ENCODE results near the gene TRAPPC13. TPM values are rescaled to one million over a fixed set of nuclear protein-coding genes. Genes with fewer than 3 reads are reported as not detected.

Gene TRAPPC13
- total RNA-seq, 2 experiments from 2014 or later: 24.4 to 24.5 TPM

GRCh38 chr5:65695896-65696295 is 71.1 kb downstream of the TRAPPC13 start:
- ChIA-PET CTCF (interaction anchor here (0.9 kb wide), 1 partner anchor 15 kb away, joined by 3 read pairs; no protein-coding TSS in a partner anchor), POLR2A (no interaction called here)
- H3K27me3 Mint-ChIP-seq: no peaks in the 10 kb centered on the region
- H3K27ac Mint-ChIP-seq: no peak overlapping the region
- H3K9me3 Mint-ChIP-seq: no peaks in the 10 kb centered on the region
- no peak for DNase-seq
- H3K36me3 Mint-ChIP-seq (ENCODE audit: low read depth): peaks cover 32% of the 10 kb centered on the region
- H3K4me1 Mint-ChIP-seq: no peaks in the 10 kb centered on the region
- no peak overlapping the region for H3K4me3 Mint-ChIP-seq

DNA sequence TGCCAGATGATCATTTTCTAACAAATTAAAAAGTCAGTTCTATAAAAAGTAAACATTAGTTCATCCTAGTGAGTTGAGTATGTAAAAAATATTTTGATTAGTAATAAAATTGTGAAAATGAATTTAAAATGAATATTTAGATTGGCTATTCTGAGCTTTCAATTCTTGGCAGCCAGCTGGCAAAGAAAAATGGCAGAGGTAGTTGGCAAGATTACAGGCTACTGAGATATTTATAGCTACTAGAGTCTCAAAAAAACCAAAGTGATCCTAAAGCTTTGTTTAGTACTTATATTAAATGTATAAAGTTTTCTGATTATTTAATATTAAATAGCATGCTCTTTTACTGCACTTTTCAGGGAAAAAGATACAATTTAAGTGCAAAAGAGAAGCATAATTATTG is 72.1 kb downstream of the TRAPPC13 start:
- Mint-ChIP-seq H3K27me3 (no peaks in the 10 kb centered on the region), H3K9me3 (no peaks in the 10 kb centered on the region), H3K36me3 (ENCODE audit: low read depth) (peaks cover 31% of the 10 kb centered on the region), H3K27ac (no peak overlapping the region), H3K4me1 (no peaks in the 10 kb centered on the region), H3K4me3 (no peak overlapping the region)
- no peak for DNase-seq
- POLR2A ChIA-PET: no interaction called here
- CTCF ChIA-PET: interaction anchor here (0.6 kb wide), 1 partner anchor 29 kb away, joined by 4 read pairs; no protein-coding TSS in a partner anchor

- Mint-ChIP-seq H3K9me3 (no peaks in the 10 kb centered on the region), H3K27ac (no peak overlapping the region), H3K4me3 (no peak overlapping the region), H3K36me3 (ENCODE audit: low read depth) (peaks cover 40% of the 10 kb centered on the region), H3K4me1 (no peaks in the 10 kb centered on the region), H3K27me3 (no peaks in the 10 kb centered on the region)
- no peak for DNase-seq
- ChIA-PET POLR2A (no interaction called here), CTCF (no interaction called here)
These were observed 74.5 kb downstream of the TRAPPC13 start for GRCh38 chr5:65699338-65699737.

GRCh38 chr5:65702036-65702435 is 77.2 kb downstream of the TRAPPC13 start:
- Mint-ChIP-seq H3K36me3 (ENCODE audit: low read depth) (peaks cover 43% of the 10 kb centered on the region), H3K27ac (no peak overlapping the region), H3K27me3 (no peaks in the 10 kb centered on the region), H3K4me1 (no peaks in the 10 kb centered on the region), H3K9me3 (no peaks in the 10 kb centered on the region), H3K4me3 (no peak overlapping the region)
- POLR2A ChIA-PET: no interaction called here
- CTCF ChIA-PET: no interaction called here
- DNase-seq: no peak

DNA sequence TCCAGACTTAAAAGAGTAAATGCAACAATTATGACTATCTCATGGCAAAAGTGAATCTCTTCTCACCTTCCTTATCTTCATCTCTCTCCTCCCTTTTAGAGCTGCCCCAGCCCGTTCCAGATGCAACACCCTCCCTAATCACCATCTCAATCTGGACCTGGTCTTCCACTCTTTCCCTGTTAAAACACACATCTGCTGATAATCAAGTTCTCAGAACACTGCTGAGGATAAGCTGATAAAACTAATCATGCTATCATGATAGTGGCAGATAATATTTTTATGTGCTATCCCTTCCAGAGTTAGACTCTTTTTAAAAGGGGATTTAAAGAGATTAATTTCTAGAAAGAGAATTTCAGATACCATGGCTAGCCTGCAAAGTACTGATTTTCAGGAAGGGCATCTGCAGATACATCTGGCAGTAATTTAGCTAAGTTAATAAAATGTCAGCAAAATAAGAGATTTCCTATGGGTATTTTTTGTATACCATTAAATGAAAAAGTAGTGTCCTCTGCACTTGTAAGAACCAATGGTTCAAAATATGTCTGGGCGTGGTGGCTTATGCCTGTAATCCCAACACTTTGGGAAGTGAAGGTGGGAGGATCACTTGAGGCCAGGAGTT is 79.9 kb downstream of the TRAPPC13 start:
- Mint-ChIP-seq H3K36me3 (ENCODE audit: low read depth) (peaks cover 27% of the 10 kb centered on the region), H3K4me1 (no peaks in the 10 kb centered on the region), H3K9me3 (no peaks in the 10 kb centered on the region), H3K4me3 (no peak overlapping the region), H3K27me3 (no peaks in the 10 kb centered on the region), H3K27ac (no peak overlapping the region)
- ChIA-PET POLR2A (no interaction called here), CTCF (no interaction called here)
- DNase-seq: no peak

DNA sequence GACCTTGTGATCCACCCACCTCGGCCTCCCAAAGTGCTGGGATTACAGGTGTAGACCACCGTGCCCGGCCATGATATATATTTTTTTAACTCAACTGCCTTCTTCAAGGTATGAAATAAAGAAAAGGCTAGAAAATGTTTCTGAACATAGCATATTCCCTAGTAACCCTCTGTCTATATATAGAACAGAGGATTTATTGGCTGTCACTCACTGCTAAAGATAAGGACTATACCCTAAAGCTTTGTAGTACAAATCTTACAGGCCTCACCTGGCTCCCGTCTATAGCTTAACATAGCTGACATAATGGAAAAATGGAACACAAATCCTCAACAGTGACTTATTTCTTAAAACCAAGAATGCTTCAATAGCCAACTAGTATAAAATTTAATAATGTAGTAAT is 82.8 kb downstream of the TRAPPC13 start:
- H3K27ac Mint-ChIP-seq: no peak overlapping the region
- no peaks in the 10 kb centered on the region for H3K9me3 Mint-ChIP-seq
- POLR2A ChIA-PET: interaction anchor here (0.6 kb wide), 1 partner anchor 20 kb away, joined by 3 read pairs; no protein-coding TSS in a partner anchor
- H3K4me1 Mint-ChIP-seq: no peaks in the 10 kb centered on the region
- H3K4me3 Mint-ChIP-seq: no peak overlapping the region
- peaks cover 28% of the 10 kb centered on the region for H3K36me3 Mint-ChIP-seq (ENCODE audit: low read depth)
- CTCF ChIA-PET: interaction anchor here (0.8 kb wide), 1 partner anchor 54 kb away, joined by 3 read pairs; no protein-coding TSS in a partner anchor
- no peaks in the 10 kb centered on the region for H3K27me3 Mint-ChIP-seq
- DNase-seq: no peak

DNA sequence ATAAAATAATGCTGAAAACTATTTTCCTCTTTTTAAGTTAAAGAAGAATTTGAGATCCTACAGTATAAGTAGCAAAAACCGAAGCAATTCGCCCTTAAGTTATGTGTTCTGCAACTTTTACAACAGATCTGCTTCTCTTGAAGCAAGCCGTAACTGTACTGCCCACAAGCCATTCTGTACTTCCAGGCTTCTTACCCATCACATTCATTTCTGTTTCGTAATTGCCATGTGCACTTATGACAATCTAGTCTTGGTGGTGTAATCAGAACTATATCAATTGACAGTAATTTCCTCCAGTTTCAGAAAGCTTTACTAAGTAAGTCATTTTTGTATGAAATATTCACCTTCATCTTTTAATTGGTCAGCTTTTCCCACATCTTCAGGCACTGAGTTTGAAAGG is 83.3 kb downstream of the TRAPPC13 start:
- H3K9me3 Mint-ChIP-seq: no peaks in the 10 kb centered on the region
- no peak overlapping the region for H3K27ac Mint-ChIP-seq
- ChIA-PET POLR2A (interaction anchor here (0.6 kb wide), 1 partner anchor 20 kb away, joined by 3 read pairs; no protein-coding TSS in a partner anchor), CTCF (interaction anchor here (0.6 to 0.8 kb wide), 2 partner anchors 25 to 55 kb away, joined by 3 read pairs; no protein-coding TSS in a partner anchor)
- H3K4me3 Mint-ChIP-seq: no peak overlapping the region
- no peaks in the 10 kb centered on the region for H3K27me3 Mint-ChIP-seq
- no peaks in the 10 kb centered on the region for H3K4me1 Mint-ChIP-seq
- H3K36me3 Mint-ChIP-seq (ENCODE audit: low read depth): peaks cover 25% of the 10 kb centered on the region
- no peak for DNase-seq

Other genes with a start within 250 kb of the TRAPPC13 start
- gene ADAMTS6, start 143.1 kb upstream of the TRAPPC13 start, total RNA-seq: 1 to 10 TPM; 2.8 to 2.9 TPM
- gene CENPK, start 61.9 kb upstream of the TRAPPC13 start, total RNA-seq: 100 to 1,000 TPM in 1 of 2 experiments, 10 to 100 TPM in 1; 96.9 to 108 TPM
- 10 to 100 TPM; 61.7 to 69.9 TPM for gene PPWD1, start 61.7 kb upstream of the TRAPPC13 start, total RNA-seq
- 1 to 10 TPM; 7.9 to 9.6 TPM for gene TRIM23, start 694 bp upstream of the TRAPPC13 start, total RNA-seq
- 1 to 10 TPM; 4.5 to 5.3 TPM for gene SHLD3, start within 50 bp of the TRAPPC13 start, total RNA-seq
- 10 to 100 TPM; 18.4 to 20.1 TPM for gene SGTB, start 97.1 kb downstream of the TRAPPC13 start, total RNA-seq
- gene NLN, start 97.2 kb downstream of the TRAPPC13 start, total RNA-seq: 10 to 100 TPM; 11.0 to 12.4 TPM